Posterior vena cava (tissue), 2 donors: ENCODE measurements around the gene CYP3A5. TPM values are rescaled to one million over a fixed set of nuclear protein-coding genes. Genes with fewer than 3 reads are reported as not detected.
A peak's percentile ranks its signal among the peaks of the same experiment; 100 is the strongest.

Experiments used
- DNase-seq: peaks from one replicate; pipeline ENCODE4 v3.0.0-alpha.2; 2020; ENCODE audit warnings: low spot score
- intact Hi-C, 2 donors: fragments of 100-400 bp; cut with DNase I; formaldehyde crosslinking; loops; one replicate each; pipeline versions ENCODE4 v1.14.1 to v1.14.2; 2022 to 2023
- total RNA-seq, 2 donors: library from RNA; stranded (reverse); fragmentation: NEBNext Ultra II Directional; extraction: Animal tissue kit (Norgen Biotek cat#: 25700); gene quantifications; one replicate each; pipeline ENCODE4 v1.2.1, GENCODE V29; 2021
- donor health status: DM: yes; HTN: yes; CAD: no.
- donor health status: DM: yes; HTN: yes; CAD: no.

The CYP3A5 gene
- total RNA-seq, 2 donors from 2014 or later, result 0.62 to 1.8 TPM

DNA sequence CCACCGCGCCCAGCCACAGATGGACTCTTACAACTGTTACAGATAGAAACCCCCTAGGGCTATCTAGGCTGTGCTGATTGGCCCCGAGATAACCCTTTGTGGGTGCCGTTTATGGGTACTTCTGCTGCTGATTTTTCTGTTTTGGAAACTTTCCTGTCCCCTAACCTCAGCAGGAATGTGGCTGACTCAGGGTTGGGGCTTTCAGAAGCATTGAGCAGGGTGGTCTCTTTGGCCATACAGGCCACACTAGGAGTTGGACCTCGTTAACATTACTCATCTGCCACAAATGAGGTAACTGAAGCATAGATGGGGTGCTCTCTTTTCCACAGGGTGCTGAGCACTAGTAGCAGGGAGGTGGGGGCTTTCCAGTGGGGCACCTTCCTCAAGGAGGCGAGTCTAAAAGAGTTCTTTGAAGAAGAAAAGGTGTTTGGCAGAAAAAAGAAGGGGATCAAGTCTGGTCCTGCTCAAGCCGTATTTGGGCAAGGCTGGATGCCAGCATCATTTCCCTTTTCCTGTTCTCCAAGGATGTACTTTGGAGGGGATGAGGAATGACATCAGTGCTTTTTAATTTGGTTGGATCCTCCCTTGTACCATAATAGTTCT is 56.6 kb downstream of the CYP3A5 start:
- no peak for DNase-seq
- intact Hi-C loops, result loop anchor here in 1 of 2 donors (10.0 kb wide), 1 partner anchor 1282 kb away; no protein-coding TSS in a partner anchor

DNA sequence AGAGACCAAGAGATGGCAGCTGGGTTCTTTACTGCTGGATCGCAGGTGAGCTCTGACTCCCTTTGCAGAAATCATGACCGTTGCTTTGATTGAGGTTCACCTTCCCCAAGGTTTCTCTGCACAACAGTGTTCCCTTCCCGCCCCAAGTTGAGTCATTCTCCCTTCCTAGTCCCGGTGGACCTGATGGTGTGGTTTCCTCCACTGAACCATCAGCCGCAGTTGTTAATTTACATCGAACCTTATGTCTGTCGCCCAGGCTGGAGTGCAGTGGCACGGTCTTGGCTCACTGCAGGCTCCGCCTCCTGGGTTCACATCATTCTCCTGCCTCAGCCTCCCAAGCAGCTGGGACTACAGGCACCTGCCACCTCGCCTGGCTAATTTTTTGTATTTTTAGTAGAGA is 57.2 kb downstream of the CYP3A5 start:
- DNase-seq, result no peak
- intact Hi-C loops, result loop anchor here in 1 of 2 donors (10.0 kb wide), 1 partner anchor 1282 kb away; no protein-coding TSS in a partner anchor

DNA sequence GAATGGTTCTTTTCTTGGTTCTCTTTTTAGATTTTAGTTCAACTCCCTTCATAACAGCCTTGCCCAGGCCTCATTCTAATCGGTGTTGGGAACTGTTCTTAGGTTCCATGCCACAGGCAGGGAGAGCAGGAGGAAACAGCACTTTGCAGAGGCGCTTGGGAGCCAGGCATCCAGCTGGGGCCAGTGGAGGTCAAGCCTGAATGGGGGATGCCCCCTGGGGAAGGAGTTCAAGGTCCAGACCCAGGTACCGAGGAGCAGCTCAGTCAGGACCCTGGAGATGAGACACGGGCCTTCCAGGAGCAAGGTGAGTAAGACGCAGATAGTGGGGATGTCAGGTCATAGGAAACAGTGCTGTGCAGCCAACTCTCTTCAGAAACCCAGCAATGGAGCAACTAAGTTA is 58.5 kb downstream of the CYP3A5 start:
- intact Hi-C loops, result loop anchor here in 1 of 2 donors (10.0 kb wide), 1 partner anchor 1284 kb away; no protein-coding TSS in a partner anchor
- no peak for DNase-seq

DNA sequence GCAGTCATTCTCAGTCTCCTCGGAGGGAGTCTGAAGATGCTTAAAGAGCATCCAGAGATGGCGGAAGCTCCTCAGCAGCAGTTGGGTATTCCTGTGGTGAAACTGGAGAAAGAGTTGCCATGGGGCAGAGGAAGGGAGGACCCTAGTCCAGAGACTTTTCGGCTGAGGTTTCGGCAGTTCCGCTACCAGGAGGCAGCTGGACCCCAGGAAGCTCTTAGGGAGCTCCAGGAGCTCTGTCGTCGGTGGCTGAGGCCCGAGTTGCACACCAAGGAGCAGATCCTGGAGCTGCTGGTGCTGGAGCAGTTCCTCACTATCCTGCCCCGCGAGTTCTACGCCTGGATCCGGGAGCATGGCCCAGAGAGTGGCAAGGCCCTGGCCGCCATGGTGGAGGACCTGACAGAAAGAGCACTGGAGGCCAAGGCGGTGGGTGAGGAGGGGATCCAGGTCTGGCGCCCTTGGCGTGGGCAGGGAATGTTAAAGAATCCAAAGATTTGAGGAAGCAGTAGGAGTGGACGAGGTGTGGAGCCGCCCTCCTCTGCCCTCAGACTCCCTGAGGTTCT is 60.1 kb downstream of the CYP3A5 start:
- DNase-seq, result no peak
- intact Hi-C loops, result loop anchor here in 1 of 2 donors (10.0 kb wide), 1 partner anchor 1285 kb away; no protein-coding TSS in a partner anchor

DNA sequence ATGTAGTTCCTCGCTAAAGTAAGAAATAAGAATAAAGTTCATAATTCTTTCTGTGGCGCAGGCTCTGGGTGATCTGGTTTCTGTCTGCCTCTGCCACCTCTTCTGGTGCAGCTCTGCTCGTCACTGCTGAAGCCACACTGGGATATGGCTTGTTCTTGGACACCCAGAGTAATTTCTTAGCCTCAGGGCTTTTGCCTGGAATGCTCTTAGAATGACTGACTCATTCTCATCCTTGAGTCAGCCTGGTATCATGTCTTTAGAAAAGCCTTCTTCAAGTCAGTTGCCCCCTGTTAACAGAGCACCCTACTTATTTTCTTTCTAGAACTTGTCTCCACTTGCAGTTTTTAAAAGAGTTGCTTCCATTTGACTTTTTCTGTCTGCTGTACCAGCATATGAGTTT is 61.1 kb downstream of the CYP3A5 start:
- intact Hi-C loops, result no loop called here

DNA sequence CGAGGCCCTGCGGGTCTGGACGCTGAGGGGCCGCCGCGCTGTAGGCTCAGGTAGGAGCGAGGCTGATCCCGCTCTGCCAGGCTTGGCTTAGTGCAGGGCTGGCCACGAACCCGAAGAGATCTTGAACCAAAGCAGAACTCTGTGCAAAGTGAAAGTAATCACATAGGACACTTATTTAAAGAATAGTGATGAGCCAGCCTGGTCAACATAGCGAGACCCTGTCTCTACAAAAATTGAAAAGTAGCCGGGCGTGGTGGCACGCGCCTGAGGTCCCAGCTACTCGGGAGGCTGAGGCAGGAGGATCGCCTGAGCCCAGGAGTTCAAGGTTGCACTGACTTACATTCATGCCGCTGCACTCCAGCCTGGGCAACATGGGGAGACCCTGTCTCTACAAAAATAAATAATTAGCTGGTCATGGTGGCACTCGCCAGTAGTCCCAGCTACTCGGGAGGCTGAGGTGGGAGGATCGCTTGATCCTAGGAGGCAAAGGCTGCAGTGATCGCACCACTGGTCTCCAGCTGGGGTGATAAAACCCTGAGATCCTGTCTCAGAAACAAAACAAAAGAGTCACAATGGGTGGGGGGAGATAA is 62.5 kb downstream of the CYP3A5 start:
- DNase-seq, result no peak

More for the DNA sequence above, 61.1 kb downstream of the CYP3A5 start:
- DNase-seq, result no peak

DNA sequence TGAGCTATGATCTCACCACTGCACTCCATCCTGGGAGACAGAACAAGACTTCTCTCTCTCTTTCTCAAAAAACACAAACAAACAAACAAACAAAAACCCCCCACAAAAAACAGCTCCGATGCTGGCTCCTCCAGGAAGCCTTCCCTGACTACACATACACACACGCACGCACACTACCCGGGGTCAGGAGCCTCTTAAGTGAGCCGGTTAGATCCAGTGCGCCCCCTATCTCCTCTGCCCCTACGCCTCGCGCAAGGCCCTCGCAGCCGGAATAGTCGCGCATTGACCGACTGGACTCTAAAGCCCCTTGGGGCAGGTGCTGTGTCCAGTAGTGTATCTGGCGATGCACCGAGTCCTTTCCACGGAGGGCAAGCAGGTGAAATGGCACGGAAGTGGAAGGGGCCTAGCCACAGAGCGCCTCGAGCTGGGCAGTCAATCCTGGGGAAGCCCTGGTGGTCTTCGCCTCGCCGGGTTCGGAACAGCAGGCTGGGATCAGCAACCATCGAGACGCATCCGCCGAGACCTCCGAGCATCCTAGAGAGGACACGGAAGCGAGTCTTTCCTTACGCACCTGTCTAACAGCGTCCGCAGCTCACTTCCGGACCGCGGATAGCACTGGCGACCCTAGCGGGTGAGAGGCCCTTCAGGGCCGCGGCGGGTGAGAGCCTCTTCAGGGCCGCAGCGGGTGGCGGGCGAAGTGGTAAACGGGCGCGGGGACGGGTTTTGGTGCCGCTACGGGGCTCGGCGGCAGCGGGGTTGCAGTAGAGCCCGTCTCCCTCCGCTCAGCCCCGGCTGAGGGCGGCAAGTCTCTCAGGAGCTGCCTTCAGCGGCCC is 63.2 kb downstream of the CYP3A5 start, which contains the start of gene ZSCAN25:
Gene ZSCAN25 (plus strand): TSS at position 588 of the 833 bp plus-strand sequence. CDS start 2,661 bp downstream, outside the sequence.
- DNase-seq, result peak; percentile 96
- intact Hi-C loops, result no loop called here

More for the DNA sequence above, 62.5 kb downstream of the CYP3A5 start:
- intact Hi-C loops, result no loop called here

DNA sequence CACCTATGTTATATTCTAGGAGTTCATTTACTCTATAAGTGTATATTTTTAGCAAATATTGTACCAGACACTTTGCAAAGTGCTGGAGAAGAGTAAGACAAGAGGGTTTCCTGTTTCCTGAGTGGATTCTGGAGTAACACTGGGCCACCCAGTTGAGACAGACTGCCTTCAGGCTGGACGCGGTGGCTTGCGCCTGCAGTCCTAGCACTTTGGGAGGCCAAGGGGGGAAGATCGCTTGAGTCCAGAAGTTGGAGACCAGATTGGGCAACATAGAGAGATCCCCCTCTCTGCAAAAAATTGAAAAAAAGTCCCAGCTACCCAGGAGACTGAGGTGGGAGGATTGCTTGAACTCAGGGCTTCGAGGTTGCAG is 63.8 kb downstream of the CYP3A5 start:
- no peak for DNase-seq
- intact Hi-C loops, result no loop called here

DNA sequence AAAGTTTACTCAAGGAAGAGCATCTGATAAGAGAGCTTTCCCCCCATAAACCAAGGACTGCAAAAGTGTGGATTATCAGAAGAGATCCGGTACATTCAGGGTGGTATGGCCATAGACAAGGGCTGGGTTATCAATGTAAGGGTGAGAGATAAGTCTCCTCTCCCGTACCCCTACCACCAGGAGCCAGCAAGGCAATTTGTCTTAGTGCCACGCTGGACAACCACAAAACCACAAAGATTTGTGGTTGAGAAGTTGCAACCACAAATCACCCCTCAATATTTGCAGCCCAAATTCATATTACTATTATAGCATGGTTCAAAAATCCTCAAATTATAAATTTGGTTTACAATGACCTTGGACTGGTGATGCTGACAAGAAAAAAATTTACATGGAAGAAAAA is 65.3 kb downstream of the CYP3A5 start:
- DNase-seq, result no peak
- intact Hi-C loops, result no loop called here

DNA sequence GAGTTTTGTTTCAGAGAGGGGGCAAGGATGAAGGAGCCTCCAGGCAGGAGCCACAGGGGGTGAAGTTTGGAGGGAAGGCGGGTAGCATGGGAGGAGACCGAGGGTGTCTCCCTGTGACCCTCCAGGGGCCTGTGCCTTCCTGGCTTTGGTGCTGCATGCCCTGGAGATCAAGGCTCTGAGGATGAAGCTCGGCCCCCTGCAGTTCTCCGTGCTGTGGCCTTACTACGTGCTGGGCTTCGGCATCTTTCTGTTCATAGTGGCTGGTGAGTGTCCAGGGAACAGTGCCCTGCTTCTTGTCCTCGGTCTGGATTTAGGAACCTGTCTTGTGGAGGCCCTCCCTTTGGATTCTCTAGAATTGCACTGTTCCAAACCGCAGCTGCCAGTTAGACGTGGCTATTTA is 72.2 kb downstream of the CYP3A5 start:
- intact Hi-C loops, result no loop called here
- no peak for DNase-seq

DNA sequence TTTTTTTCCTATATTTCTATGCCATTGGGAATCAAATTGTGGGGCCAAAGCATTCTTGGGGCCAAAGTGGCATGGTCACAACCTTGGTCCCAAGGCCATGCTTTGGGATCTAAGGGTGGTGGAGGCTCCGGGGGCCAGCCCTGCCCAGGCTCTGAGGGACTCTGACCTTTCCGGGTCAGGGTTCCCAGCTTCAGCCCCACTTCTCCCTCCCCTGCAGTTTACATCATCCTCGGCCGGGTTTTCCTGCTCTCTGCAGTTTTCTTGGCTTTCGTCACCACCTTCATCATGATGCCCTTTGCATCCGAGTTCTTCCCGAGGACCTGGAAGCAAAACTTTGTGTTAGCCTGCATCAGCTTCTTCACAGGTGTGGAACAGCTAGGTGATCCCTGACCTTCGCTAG is 73.3 kb downstream of the CYP3A5 start:
- DNase-seq, result no peak
- intact Hi-C loops, result no loop called here

DNA sequence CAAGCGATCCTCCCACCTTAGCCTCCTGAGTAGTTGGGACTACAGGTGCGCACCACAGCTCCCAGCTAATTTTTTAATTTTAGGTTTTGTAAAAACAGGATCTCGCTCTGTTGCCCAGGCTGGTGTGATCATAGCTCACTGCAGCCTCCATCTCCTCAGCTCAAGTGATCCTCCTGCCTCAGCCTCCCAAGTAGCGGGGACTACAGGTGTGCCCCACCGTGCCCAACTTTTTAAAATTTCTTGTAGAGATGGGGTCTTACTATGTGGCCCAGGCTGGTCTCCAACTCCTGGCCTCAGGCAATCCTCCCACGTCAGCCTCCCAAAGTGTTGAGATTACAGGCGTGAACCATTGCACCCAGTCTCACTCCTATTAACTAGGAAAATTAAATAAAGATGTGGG is 74.3 kb downstream of the CYP3A5 start:
- DNase-seq, result no peak
- intact Hi-C loops, result no loop called here

DNA sequence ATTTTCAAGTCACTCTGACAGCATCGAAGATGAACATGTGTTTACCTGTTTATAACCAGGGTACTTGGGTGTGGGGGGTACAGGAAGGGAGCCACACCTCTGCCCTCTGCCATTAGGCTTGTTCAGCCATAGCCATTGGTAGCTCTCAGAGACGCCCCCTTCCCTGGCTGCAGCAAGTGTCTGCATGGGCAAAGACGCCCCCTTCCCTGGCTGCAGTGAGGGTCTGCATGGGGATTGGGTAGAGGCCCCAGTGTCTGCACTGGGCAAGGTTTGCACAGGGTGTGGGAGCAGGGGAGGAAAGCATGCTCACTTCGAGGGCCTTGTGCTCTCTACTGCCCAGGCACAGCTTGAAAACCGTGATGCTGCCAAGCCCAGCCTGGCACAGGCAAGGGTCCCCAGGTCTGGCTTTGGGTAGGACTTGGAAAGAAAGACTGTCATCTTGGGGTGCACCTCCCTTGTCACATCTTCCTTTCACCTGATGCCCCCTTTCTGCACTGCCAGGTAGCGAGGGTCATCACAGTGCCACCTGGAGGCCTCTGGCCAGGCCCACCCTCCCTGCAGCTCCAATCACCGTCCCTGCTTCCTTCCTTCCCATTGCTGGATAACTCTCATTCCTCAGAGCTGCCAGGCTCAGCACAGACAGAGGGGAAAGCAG is 78.0 kb downstream of the CYP3A5 start:
- intact Hi-C loops, result no loop called here

DNA sequence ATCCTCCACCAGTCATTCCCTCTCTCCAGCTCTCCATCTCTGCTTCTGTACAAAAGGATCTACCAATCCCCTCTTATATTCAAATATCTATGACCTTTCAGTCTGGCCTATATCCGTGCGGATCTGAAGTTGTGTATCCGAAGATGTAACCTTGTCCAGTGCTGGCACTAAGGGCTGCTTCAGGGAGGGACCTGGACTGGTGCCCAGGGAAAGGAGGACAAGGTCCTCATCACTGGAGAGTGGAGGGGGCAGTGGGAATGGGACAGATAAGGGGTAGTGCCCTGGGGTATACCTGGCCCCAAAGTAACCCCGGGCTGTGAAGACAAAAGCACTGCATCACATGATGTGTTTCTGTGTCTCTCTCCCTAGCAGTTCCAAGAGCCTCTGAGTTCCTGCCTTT is 80.0 kb downstream of the CYP3A5 start:
- intact Hi-C loops, result no loop called here
- DNase-seq, result no peak

More for the DNA sequence above, 78.0 kb downstream of the CYP3A5 start:
- no peak for DNase-seq

Other genes with a start within 250 kb of the CYP3A5 start
- 1 to 10 TPM; 3.1 to 5.6 TPM for gene PTCD1, start 241.2 kb downstream of the CYP3A5 start, total RNA-seq
- 10 to 100 TPM; 22.9 to 25.7 TPM for gene CPSF4, start 241.1 kb downstream of the CYP3A5 start, total RNA-seq
- 100 to 1,000 TPM; 143 to 200 TPM for gene ATP5MF, start 213.8 kb downstream of the CYP3A5 start, total RNA-seq
- 1 to 10 TPM; 8.0 to 9.8 TPM for gene ZNF789, start 207.1 kb downstream of the CYP3A5 start, total RNA-seq
- 10 to 100 TPM; 17.5 to 20.0 TPM for gene ZNF394, start 179.7 kb downstream of the CYP3A5 start, total RNA-seq
- 1 to 10 TPM; 5.9 to 7.0 TPM for gene ZKSCAN5, start 175.3 kb downstream of the CYP3A5 start, total RNA-seq
- 1 to 10 TPM; 3.2 to 5.4 TPM for gene FAM200A, start 127.9 kb downstream of the CYP3A5 start, total RNA-seq
- gene ZNF655, start 121.4 kb downstream of the CYP3A5 start, total RNA-seq, result 10 to 100 TPM; 55.2 to 75.5 TPM
- 1 to 10 TPM in 1 of 2 donors, under 1 TPM in 1; 0.57 to 2.0 TPM for gene TMEM225B, start 81.7 kb downstream of the CYP3A5 start, total RNA-seq
- 10 to 100 TPM; 10.9 to 12.4 TPM for gene ZSCAN25, start 63.0 kb downstream of the CYP3A5 start, total RNA-seq
- not detected for gene CYP3A7, start 55.2 kb upstream of the CYP3A5 start, total RNA-seq
- gene CYP3A4, start 104.2 kb upstream of the CYP3A5 start, total RNA-seq, result not detected
- gene CYP3A43, start 148.0 kb upstream of the CYP3A5 start, total RNA-seq, result under 1 TPM in 1 of 2 donors, not detected in 1; 0.14 TPM
- under 1 TPM in 1 of 2 donors, not detected in 1; 0.51 TPM for gene OR2AE1, start 197.0 kb upstream of the CYP3A5 start, total RNA-seq
- 10 to 100 TPM; 14.7 to 22.9 TPM for gene TRIM4, start 239.5 kb upstream of the CYP3A5 start, total RNA-seq
- gene GJC3, start 249.6 kb upstream of the CYP3A5 start, total RNA-seq, result not detected